HepG2 (cell line): ENCODE measurements around the gene PYHIN1.

Experiments
- SMC3 ChIP-seq: IDR thresholded peaks from 2 replicates; pipeline ENCODE4 v1.6.1; 2011; ENCODE audit warnings: low read length, improper control_type of control experiment
- ZNF264 ChIP-seq: sonication (generic); formaldehyde crosslinking; IDR thresholded peaks from 2 replicates; pipeline ENCODE4 v1.4.0; 2020; ENCODE audit warnings: missing genetic modification reagents
- TF ChIP-seq, protein P1 (sequence below): sonication (generic); formaldehyde crosslinking; IDR thresholded peaks from 2 replicates; pipeline ENCODE4 v1.4.0; 2020; ENCODE audit warnings: mild to moderate bottlenecking, missing genetic modification reagents

DNA sequence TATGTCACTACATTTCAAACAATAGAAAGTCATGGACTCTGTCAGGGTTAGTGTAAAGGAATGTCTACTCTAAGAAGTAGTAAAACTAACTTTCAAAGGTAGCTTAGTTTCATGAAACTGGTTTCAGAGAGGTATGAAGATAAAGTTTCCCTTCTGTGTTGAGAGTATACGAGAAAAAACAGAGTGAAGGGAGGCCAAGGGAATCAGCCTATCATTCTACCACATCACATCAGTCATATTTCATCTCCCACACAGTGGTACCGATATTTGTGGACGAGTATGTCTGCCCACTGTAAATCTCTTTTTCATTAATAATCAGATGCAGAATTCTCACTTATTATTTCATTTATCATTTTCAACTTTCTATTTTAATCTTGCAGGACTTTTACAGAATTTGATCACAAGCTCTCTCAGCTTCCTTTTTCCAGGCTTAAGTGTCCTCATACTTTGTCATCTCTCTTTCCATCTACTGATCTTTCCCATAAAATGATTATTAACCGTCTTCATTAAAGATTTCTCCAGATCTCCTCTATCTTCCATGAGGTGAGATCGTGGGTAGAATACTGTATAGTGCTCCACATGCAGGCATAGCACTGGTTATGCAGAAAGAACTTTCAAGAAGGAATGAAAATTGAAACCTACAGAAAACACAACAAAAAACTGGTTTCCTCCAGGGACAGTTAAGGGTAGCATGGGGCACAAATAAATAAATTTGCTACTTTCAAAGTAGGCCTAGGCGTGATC, 66.9 kb downstream of the PYHIN1 start:
- TF ChIP-seq, protein P1, sequence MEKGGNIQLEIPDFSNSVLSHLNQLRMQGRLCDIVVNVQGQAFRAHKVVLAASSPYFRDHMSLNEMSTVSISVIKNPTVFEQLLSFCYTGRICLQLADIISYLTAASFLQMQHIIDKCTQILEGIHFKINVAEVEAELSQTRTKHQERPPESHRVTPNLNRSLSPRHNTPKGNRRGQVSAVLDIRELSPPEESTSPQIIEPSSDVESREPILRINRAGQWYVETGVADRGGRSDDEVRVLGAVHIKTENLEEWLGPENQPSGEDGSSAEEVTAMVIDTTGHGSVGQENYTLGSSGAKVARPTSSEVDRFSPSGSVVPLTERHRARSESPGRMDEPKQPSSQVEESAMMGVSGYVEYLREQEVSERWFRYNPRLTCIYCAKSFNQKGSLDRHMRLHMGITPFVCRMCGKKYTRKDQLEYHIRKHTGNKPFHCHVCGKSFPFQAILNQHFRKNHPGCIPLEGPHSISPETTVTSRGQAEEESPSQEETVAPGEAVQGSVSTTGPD (CRISPR knock-in tag) = no peak
- TF ChIP-seq ZNF264 (CRISPR knock-in tag) = no peak
- TF ChIP-seq SMC3 = no peak
